Loucy (cell line): Measurements from ENCODE around the gene GPRIN2.

Source experiments
- EZH2phosphoT487 ChIP-seq: fragments of 200-600 bp; IDR thresholded peaks from 2 replicates; pipeline ENCODE4 v1.6.1; 2018; ENCODE audit warnings: antibody characterized with exemption, mild to moderate bottlenecking, moderate library complexity, borderline replicate concordance
- TF ChIP-seq, protein P1 (sequence below): fragments of 200-600 bp; sonication (generic); conservative IDR thresholded peaks from 2 replicates; pipeline ENCODE4 v1.5.1; 2014; ENCODE audit warnings: mild to moderate bottlenecking, antibody characterized with exemption, low read length

GRCh38 chr10:46514431-46514861, 42.0 kb downstream of the GPRIN2 start:
- TF ChIP-seq, protein P1, sequence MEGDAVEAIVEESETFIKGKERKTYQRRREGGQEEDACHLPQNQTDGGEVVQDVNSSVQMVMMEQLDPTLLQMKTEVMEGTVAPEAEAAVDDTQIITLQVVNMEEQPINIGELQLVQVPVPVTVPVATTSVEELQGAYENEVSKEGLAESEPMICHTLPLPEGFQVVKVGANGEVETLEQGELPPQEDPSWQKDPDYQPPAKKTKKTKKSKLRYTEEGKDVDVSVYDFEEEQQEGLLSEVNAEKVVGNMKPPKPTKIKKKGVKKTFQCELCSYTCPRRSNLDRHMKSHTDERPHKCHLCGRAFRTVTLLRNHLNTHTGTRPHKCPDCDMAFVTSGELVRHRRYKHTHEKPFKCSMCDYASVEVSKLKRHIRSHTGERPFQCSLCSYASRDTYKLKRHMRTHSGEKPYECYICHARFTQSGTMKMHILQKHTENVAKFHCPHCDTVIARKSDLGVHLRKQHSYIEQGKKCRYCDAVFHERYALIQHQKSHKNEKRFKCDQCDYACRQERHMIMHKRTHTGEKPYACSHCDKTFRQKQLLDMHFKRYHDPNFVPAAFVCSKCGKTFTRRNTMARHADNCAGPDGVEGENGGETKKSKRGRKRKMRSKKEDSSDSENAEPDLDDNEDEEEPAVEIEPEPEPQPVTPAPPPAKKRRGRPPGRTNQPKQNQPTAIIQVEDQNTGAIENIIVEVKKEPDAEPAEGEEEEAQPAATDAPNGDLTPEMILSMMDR = no peak
- no peak for TF ChIP-seq EZH2phosphoT487
